Measurements from ENCODE around the gene PAEP.

PAEP gene

DNA sequence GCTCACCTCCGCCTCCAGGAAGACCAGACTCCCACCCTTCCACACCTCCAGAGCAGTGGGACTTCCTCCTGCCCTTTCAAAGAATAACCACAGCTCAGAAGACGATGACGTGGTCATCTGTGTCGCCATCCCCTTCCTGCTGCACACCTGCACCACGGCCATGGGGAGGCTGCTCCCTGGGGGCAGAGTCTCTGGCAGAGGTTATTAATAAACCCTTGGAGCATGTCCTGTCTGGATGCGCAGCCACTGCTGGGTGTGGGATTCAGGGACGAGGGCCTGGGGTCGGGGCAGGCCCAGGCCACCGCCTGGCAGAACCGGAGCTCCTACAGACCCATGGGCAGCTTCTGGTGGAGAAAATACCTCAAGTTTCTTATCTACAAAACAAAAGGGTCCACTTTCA is 5.0 kb downstream of the PAEP start:
- H3K4me3 ChIP-seq (ENCODE audit: extremely low read depth, insufficient read depth, low read length, poor library complexity, severe bottlenecking) = no peak overlapping the region
- H3K36me3 ChIP-seq (ENCODE audit: control insufficient read depth, insufficient read depth, low read length) = no peaks in the 10 kb centered on the region
- H3K9me3 ChIP-seq (ENCODE audit: control insufficient read depth, low read length) = peaks cover 9% of the 10 kb centered on the region
- no peak overlapping the region for H3K27ac ChIP-seq (ENCODE audit: low read depth, low read length, severe bottlenecking)
- 88 to 99% methylated on average over 8 to 10 of the region's 10 CpGs for WGBS, 2 experiments (ENCODE audit: insufficient coverage in 2 of 2)
- H3K4me1 ChIP-seq (ENCODE audit: control insufficient read depth, insufficient read depth, low read length, poor library complexity, severe bottlenecking) = no peaks in the 10 kb centered on the region

DNA sequence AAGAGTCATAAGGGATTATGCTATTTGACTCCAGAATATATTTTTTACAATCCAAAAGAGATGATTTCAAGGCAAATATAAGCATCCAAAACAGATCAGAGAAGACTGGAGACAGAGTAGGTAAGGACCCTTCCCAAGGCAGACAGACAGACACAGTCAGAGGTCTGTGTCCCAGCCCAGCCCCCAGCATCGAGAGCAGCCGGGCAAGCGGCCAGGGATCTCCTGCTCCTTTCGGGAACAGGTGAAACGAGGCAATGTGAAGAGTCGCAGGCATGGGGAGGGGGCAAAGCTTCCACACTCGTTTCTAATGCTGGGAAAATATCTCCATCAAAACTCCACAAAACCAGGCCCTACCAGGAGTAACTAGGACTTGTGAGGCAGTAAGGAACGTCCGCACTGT is 5.8 kb downstream of the PAEP start:
- Histone ChIP-seq H3K36me3 (ENCODE audit: control insufficient read depth, insufficient read depth, low read length) (no peaks in the 10 kb centered on the region), H3K9me3 (ENCODE audit: control insufficient read depth, low read length) (peaks cover 9% of the 10 kb centered on the region), H3K27ac (ENCODE audit: low read depth, low read length, severe bottlenecking) (no peak overlapping the region), H3K4me1 (ENCODE audit: control insufficient read depth, insufficient read depth, low read length, poor library complexity, severe bottlenecking) (no peaks in the 10 kb centered on the region), H3K4me3 (ENCODE audit: extremely low read depth, insufficient read depth, low read length, poor library complexity, severe bottlenecking) (no peak overlapping the region)
- 82 to 87% methylated on average over 6 to 8 of the region's 9 CpGs for WGBS, 2 experiments (ENCODE audit: insufficient coverage in 2 of 2)

GRCh38 chr9:135568026-135568425 is 6.5 kb downstream of the PAEP start:
- Histone ChIP-seq H3K27ac (ENCODE audit: low read depth, low read length, severe bottlenecking) (no peak overlapping the region), H3K4me1 (ENCODE audit: control insufficient read depth, insufficient read depth, low read length, poor library complexity, severe bottlenecking) (no peaks in the 10 kb centered on the region), H3K4me3 (ENCODE audit: extremely low read depth, insufficient read depth, low read length, poor library complexity, severe bottlenecking) (no peak overlapping the region), H3K9me3 (ENCODE audit: control insufficient read depth, low read length) (peaks cover 9% of the 10 kb centered on the region), H3K36me3 (ENCODE audit: control insufficient read depth, insufficient read depth, low read length) (no peaks in the 10 kb centered on the region)
- 84 to 97% methylated on average over 4 of the region's 6 CpGs for WGBS, 2 experiments (ENCODE audit: insufficient coverage in 2 of 2)

DNA sequence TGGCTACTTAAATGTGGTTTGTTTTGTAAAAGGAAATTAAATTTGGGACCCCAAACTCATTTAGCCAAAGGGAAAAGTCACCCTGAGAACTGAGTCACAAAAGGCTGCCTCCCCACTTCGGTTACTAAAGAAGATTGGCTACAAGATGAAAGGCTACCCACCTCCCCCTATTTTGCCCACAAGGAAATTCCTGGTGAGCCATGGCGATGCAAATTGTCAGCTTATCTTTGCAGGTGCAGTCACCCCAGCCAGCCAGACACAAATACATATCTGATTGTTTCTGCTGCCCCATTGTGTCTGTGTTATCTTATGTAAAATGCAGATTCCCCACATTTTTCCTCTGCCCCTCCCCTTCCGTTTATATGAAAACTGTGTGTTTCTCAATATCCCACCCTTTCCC is 8.9 kb downstream of the PAEP start:
- 13 to 52% methylated on average over 1 to 2 of the region's 3 CpGs for WGBS, 2 experiments (ENCODE audit: insufficient coverage in 2 of 2)
- H3K4me3 ChIP-seq (ENCODE audit: extremely low read depth, insufficient read depth, low read length, poor library complexity, severe bottlenecking) = no peak overlapping the region
- H3K27ac ChIP-seq (ENCODE audit: low read depth, low read length, severe bottlenecking) = no peak overlapping the region
- H3K9me3 ChIP-seq (ENCODE audit: control insufficient read depth, low read length) = peaks cover 9% of the 10 kb centered on the region
- H3K4me1 ChIP-seq (ENCODE audit: control insufficient read depth, insufficient read depth, low read length, poor library complexity, severe bottlenecking) = no peaks in the 10 kb centered on the region
- no peaks in the 10 kb centered on the region for H3K36me3 ChIP-seq (ENCODE audit: control insufficient read depth, insufficient read depth, low read length)

DNA sequence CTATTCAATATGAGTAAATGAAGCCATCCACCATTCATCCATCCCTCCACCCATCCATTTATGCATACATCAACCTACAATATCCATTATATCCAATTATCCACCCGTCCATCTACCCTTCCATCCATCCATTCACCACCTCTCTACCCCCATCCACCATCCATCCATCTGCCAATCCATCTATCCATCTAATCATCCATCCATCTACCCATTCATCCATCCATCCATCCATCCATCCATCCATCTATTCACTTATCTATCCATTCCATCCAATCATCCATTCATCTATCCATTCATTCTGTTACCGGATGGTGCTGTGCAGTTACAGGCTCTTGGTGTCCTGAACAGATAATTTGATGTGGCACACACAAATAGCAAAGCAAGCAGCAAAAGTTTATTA is 10.7 kb downstream of the PAEP start:
- no peaks in the 10 kb centered on the region for H3K4me1 ChIP-seq (ENCODE audit: control insufficient read depth, insufficient read depth, low read length, poor library complexity, severe bottlenecking)
- H3K4me3 ChIP-seq (ENCODE audit: extremely low read depth, insufficient read depth, low read length, poor library complexity, severe bottlenecking) = no peak overlapping the region
- H3K27ac ChIP-seq (ENCODE audit: low read depth, low read length, severe bottlenecking) = no peak overlapping the region
- 88 to 96% methylated on average over 2 of the region's 2 CpGs for WGBS, 2 experiments (ENCODE audit: insufficient coverage in 2 of 2)
- no peaks in the 10 kb centered on the region for H3K36me3 ChIP-seq (ENCODE audit: control insufficient read depth, insufficient read depth, low read length)
- H3K9me3 ChIP-seq (ENCODE audit: control insufficient read depth, low read length) = peaks cover 9% of the 10 kb centered on the region

DNA sequence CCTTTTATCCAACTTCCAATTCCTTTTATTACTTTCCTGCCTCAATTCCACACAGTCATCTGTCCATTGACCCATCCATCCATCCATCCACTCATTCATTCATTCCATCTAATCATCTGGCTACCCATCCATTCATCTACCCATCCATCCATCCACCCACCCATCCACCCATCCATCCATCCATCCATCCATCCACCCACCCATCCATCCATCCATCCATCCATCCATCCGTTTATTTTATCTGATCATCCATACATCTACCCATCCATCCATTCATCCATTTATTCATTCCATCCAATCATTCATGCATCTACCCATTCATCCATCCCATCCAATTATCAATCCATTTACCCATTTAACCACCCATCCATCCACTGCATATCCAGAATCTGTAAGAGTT is 11.6 kb downstream of the PAEP start:
- Histone ChIP-seq H3K36me3 (ENCODE audit: control insufficient read depth, insufficient read depth, low read length) (no peaks in the 10 kb centered on the region), H3K4me3 (ENCODE audit: extremely low read depth, insufficient read depth, low read length, poor library complexity, severe bottlenecking) (no peak overlapping the region), H3K4me1 (ENCODE audit: control insufficient read depth, insufficient read depth, low read length, poor library complexity, severe bottlenecking) (no peaks in the 10 kb centered on the region), H3K9me3 (ENCODE audit: control insufficient read depth, low read length) (peaks cover 9% of the 10 kb centered on the region), H3K27ac (ENCODE audit: low read depth, low read length, severe bottlenecking) (no peak overlapping the region)
- 75 to 78% methylated on average over 1 of the region's 1 CpG for WGBS, 2 experiments (ENCODE audit: insufficient coverage in 2 of 2)

DNA sequence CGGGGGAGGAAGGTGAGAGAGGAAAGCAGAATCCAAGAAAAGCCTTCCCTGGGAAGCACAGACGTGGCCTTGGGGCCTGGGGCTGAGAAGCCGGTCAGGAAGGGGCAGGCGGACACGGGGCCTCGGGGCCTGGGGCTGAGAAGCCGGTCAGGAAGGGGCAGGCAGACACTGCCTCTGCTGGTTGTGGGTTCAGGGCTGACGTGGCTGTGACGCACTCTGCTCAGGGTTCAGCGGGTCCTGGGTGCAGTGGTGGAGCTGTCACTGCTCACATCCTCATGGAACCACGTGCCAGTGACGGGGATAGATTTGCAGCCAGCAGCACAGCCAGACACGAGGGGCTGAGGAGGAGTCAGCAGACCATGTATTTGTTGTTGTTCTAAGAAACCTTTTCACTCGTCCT is 12.8 kb downstream of the PAEP start:
- no peak overlapping the region for H3K4me3 ChIP-seq (ENCODE audit: extremely low read depth, insufficient read depth, low read length, poor library complexity, severe bottlenecking)
- no peak overlapping the region for H3K27ac ChIP-seq (ENCODE audit: low read depth, low read length, severe bottlenecking)
- no peaks in the 10 kb centered on the region for H3K36me3 ChIP-seq (ENCODE audit: control insufficient read depth, insufficient read depth, low read length)
- WGBS, 2 experiments (ENCODE audit: insufficient coverage in 2 of 2) = 86 to 92% methylated on average over 13 to 14 of the region's 14 CpGs
- peaks cover 3% of the 10 kb centered on the region for H3K9me3 ChIP-seq (ENCODE audit: control insufficient read depth, low read length)
- no peaks in the 10 kb centered on the region for H3K4me1 ChIP-seq (ENCODE audit: control insufficient read depth, insufficient read depth, low read length, poor library complexity, severe bottlenecking)

DNA sequence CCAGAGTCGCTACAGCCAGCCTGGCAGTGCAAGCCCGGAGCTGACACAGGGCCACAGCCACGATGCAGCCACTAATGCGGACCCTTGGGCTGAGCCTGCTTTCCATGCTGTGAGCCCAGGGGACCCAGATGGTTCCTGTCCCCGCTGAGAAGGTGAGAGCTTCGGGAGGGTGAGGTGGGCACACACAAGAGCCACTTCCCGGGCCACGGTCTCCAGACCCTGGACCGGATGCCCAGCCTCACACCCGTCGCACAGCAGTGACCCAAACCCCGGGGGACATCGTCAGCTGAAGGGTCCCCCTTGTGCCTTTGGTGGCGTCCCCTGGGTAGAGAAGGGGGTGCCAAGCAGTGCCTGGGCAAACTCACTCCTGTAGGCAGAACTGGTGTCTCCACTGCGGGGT is 13.4 kb downstream of the PAEP start:
- no peaks in the 10 kb centered on the region for H3K4me1 ChIP-seq (ENCODE audit: control insufficient read depth, insufficient read depth, low read length, poor library complexity, severe bottlenecking)
- no peaks in the 10 kb centered on the region for H3K36me3 ChIP-seq (ENCODE audit: control insufficient read depth, insufficient read depth, low read length)
- WGBS, 2 experiments (ENCODE audit: insufficient coverage in 2 of 2) = 90 to 94% methylated on average over 13 to 14 of the region's 15 CpGs
- H3K27ac ChIP-seq (ENCODE audit: low read depth, low read length, severe bottlenecking) = no peak overlapping the region
- no peaks in the 10 kb centered on the region for H3K9me3 ChIP-seq (ENCODE audit: control insufficient read depth, low read length)
- no peak overlapping the region for H3K4me3 ChIP-seq (ENCODE audit: extremely low read depth, insufficient read depth, low read length, poor library complexity, severe bottlenecking)

GRCh38 chr9:135575995-135576631 is 14.6 kb downstream of the PAEP start:
- Histone ChIP-seq H3K36me3 (ENCODE audit: control insufficient read depth, insufficient read depth, low read length) (no peaks in the 10 kb centered on the region), H3K9me3 (ENCODE audit: control insufficient read depth, low read length) (no peaks in the 10 kb centered on the region), H3K4me3 (ENCODE audit: extremely low read depth, insufficient read depth, low read length, poor library complexity, severe bottlenecking) (no peak overlapping the region), H3K4me1 (ENCODE audit: control insufficient read depth, insufficient read depth, low read length, poor library complexity, severe bottlenecking) (no peaks in the 10 kb centered on the region), H3K27ac (ENCODE audit: low read depth, low read length, severe bottlenecking) (no peak overlapping the region)
- 90 to 94% methylated on average over 18 to 22 of the region's 22 CpGs for WGBS, 2 experiments (ENCODE audit: insufficient coverage in 2 of 2)

GRCh38 chr9:135577256-135577655 is 15.7 kb downstream of the PAEP start:
- WGBS, 2 experiments (ENCODE audit: insufficient coverage in 2 of 2) = 92 to 94% methylated on average over 10 of the region's 10 CpGs
- H3K9me3 ChIP-seq (ENCODE audit: control insufficient read depth, low read length) = no peaks in the 10 kb centered on the region

DNA sequence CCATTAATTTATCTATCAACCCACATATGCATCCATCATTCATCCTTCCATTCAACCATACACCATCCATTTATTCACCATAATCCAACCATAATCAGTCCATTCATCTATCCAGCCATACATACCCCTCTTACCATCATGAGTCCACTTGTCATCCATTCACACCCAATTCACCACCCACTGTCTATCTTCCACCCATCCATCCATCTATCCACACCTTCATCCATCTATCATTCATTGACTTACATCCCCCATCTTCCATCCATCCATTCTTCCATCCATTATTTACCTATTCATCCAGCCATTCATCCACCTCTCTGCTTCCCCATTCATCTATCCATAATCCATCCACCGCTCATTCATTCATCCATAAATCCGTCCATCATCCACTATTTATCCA is 17.8 kb downstream of the PAEP start:
- Histone ChIP-seq H3K36me3 (ENCODE audit: control insufficient read depth, insufficient read depth, low read length) (no peaks in the 10 kb centered on the region), H3K4me3 (ENCODE audit: extremely low read depth, insufficient read depth, low read length, poor library complexity, severe bottlenecking) (no peak overlapping the region), H3K4me1 (ENCODE audit: control insufficient read depth, insufficient read depth, low read length, poor library complexity, severe bottlenecking) (no peaks in the 10 kb centered on the region), H3K9me3 (ENCODE audit: control insufficient read depth, low read length) (no peaks in the 10 kb centered on the region), H3K27ac (ENCODE audit: low read depth, low read length, severe bottlenecking) (no peak overlapping the region)
- WGBS, 2 experiments (ENCODE audit: insufficient coverage in 2 of 2) = 53 to 56% methylated on average over 2 of the region's 2 CpGs

More at GRCh38 chr9:135577256-135577655, 15.7 kb downstream of the PAEP start:
- Histone ChIP-seq H3K4me3 (ENCODE audit: extremely low read depth, insufficient read depth, low read length, poor library complexity, severe bottlenecking) (no peak overlapping the region), H3K36me3 (ENCODE audit: control insufficient read depth, insufficient read depth, low read length) (no peaks in the 10 kb centered on the region), H3K4me1 (ENCODE audit: control insufficient read depth, insufficient read depth, low read length, poor library complexity, severe bottlenecking) (no peaks in the 10 kb centered on the region), H3K27ac (ENCODE audit: low read depth, low read length, severe bottlenecking) (no peak overlapping the region)

Measured in mesodermal cell (in vitro differentiated cells).